WTC11 (cell line): Measurements from ENCODE around the gene SIN3B. TPM values are rescaled to one million over a fixed set of nuclear protein-coding genes. Genes with fewer than 3 reads are reported as not detected.
A peak's percentile ranks its signal among the peaks of the same experiment; 100 is the strongest.

Experiments used
- ATAC-seq: fragments of 200-7000 bp; cut with Tn5 transposase; 2 replicates; pipeline ENCODE4 v1.10.0; 2021; ENCODE audit warnings: mild to moderate bottlenecking, moderate library complexity
- CTCF ChIA-PET: fragments of 300-600 bp; sonication (Branson Sonifier 250); formaldehyde crosslinking; loops from one replicate; lab custom pipeline; 2021; ENCODE audit warnings: antibody characterized with exemption; lab: Charles Lee
- POLR2A ChIA-PET: fragments of 350-600 bp; sonication (Branson Sonifier 250); formaldehyde crosslinking; loops from one replicate; lab custom pipeline; 2021; ENCODE audit warnings: antibody characterized with exemption; lab: Charles Lee
- DNase-seq: peaks from one replicate; pipeline ENCODE4 v3.0.0; 2021; ENCODE audit warnings: low spot score
- H3K27ac Mint-ChIP-seq: 2 replicates; pipeline ENCODE4 v1.8.0; 2021; ENCODE audit warnings: mixed read lengths
- H3K27me3 Mint-ChIP-seq: 2 replicates; pipeline ENCODE4 v1.8.0; 2021; ENCODE audit warnings: low read depth, mild to moderate bottlenecking, moderate library complexity, mixed read lengths
- H3K36me3 Mint-ChIP-seq: 2 replicates; pipeline ENCODE4 v1.8.0; 2021; ENCODE audit warnings: mixed read lengths
- H3K4me1 Mint-ChIP-seq: 2 replicates; pipeline ENCODE4 v1.8.0; 2022; ENCODE audit warnings: mixed read lengths
- H3K4me3 Mint-ChIP-seq: 2 replicates; pipeline ENCODE4 v1.8.0; 2021; ENCODE audit warnings: mild to moderate bottlenecking, moderate library complexity, mixed read lengths
- H3K9me3 Mint-ChIP-seq: 2 replicates; pipeline ENCODE4 v1.8.0; 2021; ENCODE audit warnings: mixed read lengths
- E2F5 ChIP-seq: sonication (generic); formaldehyde crosslinking; IDR thresholded peaks from 2 replicates; pipeline ENCODE4 v1.8.1; 2022; ENCODE audit warnings: mild to moderate bottlenecking, moderate library complexity, missing genetic modification reagents
- ETV6 ChIP-seq: sonication (generic); formaldehyde crosslinking; IDR thresholded peaks from 2 replicates; pipeline ENCODE4 v1.8.1; 2022; ENCODE audit warnings: mild to moderate bottlenecking, missing genetic modification reagents
- FOXJ3 ChIP-seq: sonication (generic); formaldehyde crosslinking; IDR thresholded peaks from 2 replicates; pipeline ENCODE4 v1.9.0; 2021; ENCODE audit warnings: missing genetic modification reagents, mild to moderate bottlenecking, borderline replicate concordance
- FOXP1 ChIP-seq: sonication (generic); formaldehyde crosslinking; IDR thresholded peaks from 2 replicates; pipeline ENCODE4 v1.8.0; 2022; ENCODE audit warnings: missing genetic modification reagents, mild to moderate bottlenecking, moderate library complexity, borderline replicate concordance
- HMGXB4 ChIP-seq: sonication (generic); formaldehyde crosslinking; IDR thresholded peaks from 2 replicates; pipeline ENCODE4 v1.8.1; 2023; ENCODE audit warnings: mild to moderate bottlenecking, moderate library complexity, missing genetic modification reagents
- IRF1 ChIP-seq: sonication (generic); formaldehyde crosslinking; IDR thresholded peaks from 2 replicates; pipeline ENCODE4 v1.8.0; 2023; ENCODE audit warnings: missing genetic modification reagents
- MYBL2 ChIP-seq: sonication (generic); formaldehyde crosslinking; IDR thresholded peaks from 2 replicates; pipeline ENCODE4 v1.8.1; 2023; ENCODE audit warnings: mild to moderate bottlenecking, moderate library complexity, missing genetic modification reagents
- ZNF121 ChIP-seq: sonication (generic); formaldehyde crosslinking; IDR thresholded peaks from 2 replicates; pipeline ENCODE4 v1.8.0; 2023; ENCODE audit warnings: missing genetic modification reagents
- total RNA-seq: library from RNA; stranded (reverse); gene quantifications from 3 replicates; pipeline ENCODE4 v1.2.3, GENCODE V29; 2021
- TF ChIP-seq, protein P1 (sequence below): sonication (generic); formaldehyde crosslinking; IDR thresholded peaks from 2 replicates; pipeline ENCODE4 v1.8.1; 2022; ENCODE audit warnings: low read depth, missing genetic modification reagents, borderline replicate concordance
- TF ChIP-seq, protein P2 (sequence below): sonication (generic); formaldehyde crosslinking; IDR thresholded peaks from 2 replicates; pipeline ENCODE4 v1.8.0; 2022; ENCODE audit warnings: missing genetic modification reagents
- TF ChIP-seq, protein P3 (sequence below): sonication (generic); formaldehyde crosslinking; IDR thresholded peaks from 2 replicates; pipeline ENCODE4 v1.8.0; 2022; ENCODE audit warnings: mild to moderate bottlenecking, missing genetic modification reagents
- TF ChIP-seq, protein P4 (sequence below): sonication (generic); formaldehyde crosslinking; IDR thresholded peaks from 2 replicates; pipeline ENCODE4 v1.8.1; 2022; ENCODE audit warnings: mild to moderate bottlenecking, missing genetic modification reagents, moderate library complexity, borderline replicate concordance

Gene SIN3B
- total RNA-seq, 1 experiment from 2014 or later, result 87.7 TPM

DNA sequence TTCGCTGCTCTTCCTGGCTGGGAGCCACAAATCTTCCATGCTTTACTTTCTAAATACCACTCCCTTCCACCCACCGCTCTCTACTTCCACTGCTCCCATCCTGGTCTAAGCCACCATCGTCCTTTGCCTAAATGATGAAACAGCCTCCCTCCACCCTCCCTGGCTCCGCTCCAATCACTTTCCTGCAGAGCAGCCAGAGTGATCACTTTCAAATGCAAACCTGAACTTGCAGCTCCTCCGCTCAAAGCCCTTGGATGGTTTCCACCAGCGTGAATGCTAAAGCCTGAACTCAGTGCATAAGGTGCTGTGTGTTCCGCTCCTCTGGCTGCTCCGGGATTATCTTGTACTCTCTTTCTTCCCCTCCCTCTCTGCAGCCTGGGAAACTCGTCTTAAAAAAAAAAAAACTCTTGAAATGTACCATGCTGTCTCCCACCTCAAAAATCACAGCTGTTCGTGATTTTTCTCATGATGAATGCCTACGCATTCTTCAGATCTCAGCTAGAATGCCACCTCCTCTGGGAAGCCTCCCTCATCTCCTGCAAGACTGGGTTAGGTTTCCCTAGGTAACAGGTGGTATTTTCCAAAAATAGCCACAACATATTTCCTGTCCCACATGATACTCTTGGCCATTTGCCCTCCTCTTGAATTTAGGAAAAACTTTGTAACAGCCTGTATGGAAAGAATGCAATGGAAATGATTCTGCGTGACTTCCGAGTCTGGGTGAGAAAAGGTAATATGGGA is 3.7 kb upstream of the SIN3B start:
- ATAC-seq, result peak; percentile 79

GRCh38 chr19:16829822-16830289 is 658 bp downstream of the SIN3B start:
- ChIA-PET CTCF (interaction anchor here (0.5 to 1.6 kb wide), 3 partner anchors 27 to 388 kb away, joined by 3 to 7 read pairs (median 3); no protein-coding TSS in a partner anchor), POLR2A (no interaction called here)
- H3K4me3 Mint-ChIP-seq, result peak overlapping the region; percentile 86
- H3K4me1 Mint-ChIP-seq, result peaks cover 38% of the 10 kb centered on the region
- H3K9me3 Mint-ChIP-seq, result peaks cover 8% of the 10 kb centered on the region; the same call in 1 of the 2 replicates
- H3K36me3 Mint-ChIP-seq, result peaks cover 35% of the 10 kb centered on the region
- ATAC-seq (no peak), DNase-seq (no peak)
- H3K27me3 Mint-ChIP-seq, result no peaks in the 10 kb centered on the region; the same call in 1 of the 2 replicates
- TF ChIP-seq HMGXB4 (CRISPR knock-in tag) (no peak), FOXP1 (CRISPR knock-in tag) (no peak)
- TF ChIP-seq, all 79 proteins: peak for 0
- 0 out of 2 replicates have a peak overlapping the region, but pooled peaks have one; percentile 49 for H3K27ac Mint-ChIP-seq

More for the DNA sequence above, 3.7 kb upstream of the SIN3B start:
- no peaks in the 10 kb centered on the region; the same call in 1 of the 2 replicates for H3K27me3 Mint-ChIP-seq
- peak overlapping the region; percentile 58 for H3K4me3 Mint-ChIP-seq
- POLR2A ChIA-PET, result interaction anchor here (0.7 kb wide), 1 partner anchor 11 kb away, joined by 8 read pairs; no protein-coding TSS in a partner anchor
- peaks cover 39% of the 10 kb centered on the region for H3K4me1 Mint-ChIP-seq
- H3K36me3 Mint-ChIP-seq, result peaks cover 1% of the 10 kb centered on the region
- no peak for TF ChIP-seq E2F5 (CRISPR knock-in tag)
- no peak for TF ChIP-seq IRF1 (CRISPR knock-in tag)
- no peak for TF ChIP-seq ETV6 (CRISPR knock-in tag)
- TF ChIP-seq, protein P1, sequence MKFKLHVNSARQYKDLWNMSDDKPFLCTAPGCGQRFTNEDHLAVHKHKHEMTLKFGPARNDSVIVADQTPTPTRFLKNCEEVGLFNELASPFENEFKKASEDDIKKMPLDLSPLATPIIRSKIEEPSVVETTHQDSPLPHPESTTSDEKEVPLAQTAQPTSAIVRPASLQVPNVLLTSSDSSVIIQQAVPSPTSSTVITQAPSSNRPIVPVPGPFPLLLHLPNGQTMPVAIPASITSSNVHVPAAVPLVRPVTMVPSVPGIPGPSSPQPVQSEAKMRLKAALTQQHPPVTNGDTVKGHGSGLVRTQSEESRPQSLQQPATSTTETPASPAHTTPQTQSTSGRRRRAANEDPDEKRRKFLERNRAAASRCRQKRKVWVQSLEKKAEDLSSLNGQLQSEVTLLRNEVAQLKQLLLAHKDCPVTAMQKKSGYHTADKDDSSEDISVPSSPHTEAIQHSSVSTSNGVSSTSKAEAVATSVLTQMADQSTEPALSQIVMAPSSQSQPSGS (CRISPR knock-in tag), result no peak
- no peak for TF ChIP-seq FOXJ3 (CRISPR knock-in tag)
- TF ChIP-seq, protein P2, sequence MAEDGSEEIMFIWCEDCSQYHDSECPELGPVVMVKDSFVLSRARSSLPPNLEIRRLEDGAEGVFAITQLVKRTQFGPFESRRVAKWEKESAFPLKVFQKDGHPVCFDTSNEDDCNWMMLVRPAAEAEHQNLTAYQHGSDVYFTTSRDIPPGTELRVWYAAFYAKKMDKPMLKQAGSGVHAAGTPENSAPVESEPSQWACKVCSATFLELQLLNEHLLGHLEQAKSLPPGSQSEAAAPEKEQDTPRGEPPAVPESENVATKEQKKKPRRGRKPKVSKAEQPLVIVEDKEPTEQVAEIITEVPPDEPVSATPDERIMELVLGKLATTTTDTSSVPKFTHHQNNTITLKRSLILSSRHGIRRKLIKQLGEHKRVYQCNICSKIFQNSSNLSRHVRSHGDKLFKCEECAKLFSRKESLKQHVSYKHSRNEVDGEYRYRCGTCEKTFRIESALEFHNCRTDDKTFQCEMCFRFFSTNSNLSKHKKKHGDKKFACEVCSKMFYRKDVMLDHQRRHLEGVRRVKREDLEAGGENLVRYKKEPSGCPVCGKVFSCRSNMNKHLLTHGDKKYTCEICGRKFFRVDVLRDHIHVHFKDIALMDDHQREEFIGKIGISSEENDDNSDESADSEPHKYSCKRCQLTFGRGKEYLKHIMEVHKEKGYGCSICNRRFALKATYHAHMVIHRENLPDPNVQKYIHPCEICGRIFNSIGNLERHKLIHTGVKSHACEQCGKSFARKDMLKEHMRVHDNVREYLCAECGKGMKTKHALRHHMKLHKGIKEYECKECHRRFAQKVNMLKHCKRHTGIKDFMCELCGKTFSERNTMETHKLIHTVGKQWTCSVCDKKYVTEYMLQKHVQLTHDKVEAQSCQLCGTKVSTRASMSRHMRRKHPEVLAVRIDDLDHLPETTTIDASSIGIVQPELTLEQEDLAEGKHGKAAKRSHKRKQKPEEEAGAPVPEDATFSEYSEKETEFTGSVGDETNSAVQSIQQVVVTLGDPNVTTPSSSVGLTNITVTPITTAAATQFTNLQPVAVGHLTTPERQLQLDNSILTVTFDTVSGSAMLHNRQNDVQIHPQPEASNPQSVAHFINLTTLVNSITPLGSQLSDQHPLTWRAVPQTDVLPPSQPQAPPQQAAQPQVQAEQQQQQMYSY (CRISPR knock-in tag), result peak; percentile 56
- TF ChIP-seq MYBL2 (CRISPR knock-in tag), result no peak
- TF ChIP-seq, all 79 proteins: peak for 1
- Mint-ChIP-seq H3K27ac (peak overlapping the region; percentile 86), H3K9me3 (peaks cover 8% of the 10 kb centered on the region; the same call in 1 of the 2 replicates)
- CTCF ChIA-PET, result interaction anchor here (1.1 to 1.6 kb wide), 2 partner anchors 54 to 227 kb away, joined by 3 to 8 read pairs; no protein-coding TSS in a partner anchor
- peak; percentile 59 for DNase-seq

GRCh38 chr19:16830679-16831078 is 1.5 kb downstream of the SIN3B start:
- Mint-ChIP-seq H3K36me3 (peaks cover 36% of the 10 kb centered on the region), H3K27ac (no peak overlapping the region)
- POLR2A ChIA-PET, result no interaction called here
- TF ChIP-seq ZNF121 (CRISPR knock-in tag), result no peak
- TF ChIP-seq, protein P3, sequence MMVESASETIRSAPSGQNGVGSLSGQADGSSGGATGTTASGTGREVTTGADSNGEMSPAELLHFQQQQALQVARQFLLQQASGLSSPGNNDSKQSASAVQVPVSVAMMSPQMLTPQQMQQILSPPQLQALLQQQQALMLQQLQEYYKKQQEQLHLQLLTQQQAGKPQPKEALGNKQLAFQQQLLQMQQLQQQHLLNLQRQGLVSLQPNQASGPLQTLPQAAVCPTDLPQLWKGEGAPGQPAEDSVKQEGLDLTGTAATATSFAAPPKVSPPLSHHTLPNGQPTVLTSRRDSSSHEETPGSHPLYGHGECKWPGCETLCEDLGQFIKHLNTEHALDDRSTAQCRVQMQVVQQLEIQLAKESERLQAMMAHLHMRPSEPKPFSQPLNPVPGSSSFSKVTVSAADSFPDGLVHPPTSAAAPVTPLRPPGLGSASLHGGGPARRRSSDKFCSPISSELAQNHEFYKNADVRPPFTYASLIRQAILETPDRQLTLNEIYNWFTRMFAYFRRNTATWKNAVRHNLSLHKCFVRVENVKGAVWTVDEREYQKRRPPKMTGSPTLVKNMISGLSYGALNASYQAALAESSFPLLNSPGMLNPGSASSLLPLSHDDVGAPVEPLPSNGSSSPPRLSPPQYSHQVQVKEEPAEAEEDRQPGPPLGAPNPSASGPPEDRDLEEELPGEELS (CRISPR knock-in tag), result no peak
- TF ChIP-seq, protein P2 (CRISPR knock-in tag), result no peak
- TF ChIP-seq, protein P4, sequence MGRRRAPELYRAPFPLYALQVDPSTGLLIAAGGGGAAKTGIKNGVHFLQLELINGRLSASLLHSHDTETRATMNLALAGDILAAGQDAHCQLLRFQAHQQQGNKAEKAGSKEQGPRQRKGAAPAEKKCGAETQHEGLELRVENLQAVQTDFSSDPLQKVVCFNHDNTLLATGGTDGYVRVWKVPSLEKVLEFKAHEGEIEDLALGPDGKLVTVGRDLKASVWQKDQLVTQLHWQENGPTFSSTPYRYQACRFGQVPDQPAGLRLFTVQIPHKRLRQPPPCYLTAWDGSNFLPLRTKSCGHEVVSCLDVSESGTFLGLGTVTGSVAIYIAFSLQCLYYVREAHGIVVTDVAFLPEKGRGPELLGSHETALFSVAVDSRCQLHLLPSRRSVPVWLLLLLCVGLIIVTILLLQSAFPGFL (CRISPR knock-in tag), result no peak

More at GRCh38 chr19:16830679-16831078, 1.5 kb downstream of the SIN3B start:
- Mint-ChIP-seq H3K9me3 (peaks cover 8% of the 10 kb centered on the region; the same call in 1 of the 2 replicates), H3K4me1 (peaks cover 29% of the 10 kb centered on the region), H3K27me3 (no peaks in the 10 kb centered on the region; the same call in 1 of the 2 replicates), H3K4me3 (peak overlapping the region; percentile 86)
- no peak for DNase-seq
- CTCF ChIA-PET, result no interaction called here
- no peak for ATAC-seq
